ENCODE results near the gene NOP9.
A peak's percentile ranks its signal among the peaks of the same experiment; 100 is the strongest.

Gene NOP9

DNA sequence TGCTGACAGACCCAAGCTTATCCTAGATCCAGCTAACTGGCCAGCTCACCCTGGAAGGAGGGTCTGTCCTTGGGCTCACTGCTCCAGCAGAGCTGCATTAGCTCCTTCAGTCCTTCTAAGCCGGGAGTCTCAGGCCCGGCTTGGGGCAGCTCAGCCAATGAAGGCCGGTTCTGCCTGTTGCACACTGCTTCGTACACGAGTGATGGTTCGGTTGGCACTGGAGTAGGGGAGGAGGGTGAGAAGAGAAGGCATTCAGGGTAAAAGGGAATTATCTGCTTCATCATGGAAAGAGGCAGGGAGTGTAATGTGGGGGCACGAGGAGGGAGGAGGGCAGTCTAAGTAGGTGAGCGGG, 38.1 kb downstream of the NOP9 start:
- Histone ChIP-seq H3K79me2 (ENCODE audit: insufficient read depth, low read length) (no peaks in the 10 kb centered on the region), H3K36me3 (ENCODE audit: insufficient read depth, low read length) (peaks cover 19% of the 10 kb centered on the region; the same call in 1 of the 2 replicates), H3F3A (ENCODE audit: insufficient read depth, low read length) (no peaks in the 10 kb centered on the region), H3K4me3 (ENCODE audit: low read depth, low read length, poor library complexity, severe bottlenecking) (no peak overlapping the region), H3K9ac (ENCODE audit: low read length) (no peak overlapping the region), H3K9me2 (ENCODE audit: low read depth, low read length) (no peaks in the 10 kb centered on the region), H3K9me3 (ENCODE audit: low read length) (no peaks in the 10 kb centered on the region), H3K27me3 (ENCODE audit: insufficient read depth, low read length) (no peaks in the 10 kb centered on the region), H3K4me1 (ENCODE audit: insufficient read depth, low read length, severe bottlenecking) (peaks cover 29% of the 10 kb centered on the region), H3K27ac (ENCODE audit: low read depth, low read length, poor library complexity, severe bottlenecking) (no peak overlapping the region), H3K4me2 (ENCODE audit: low read length) (no peak overlapping the region), H4K20me1 (ENCODE audit: insufficient read depth, low read length) (no peaks in the 10 kb centered on the region), H2AFZ (ENCODE audit: low read length) (no peak overlapping the region)
- TF ChIP-seq EZH2 (IDR thresholded peaks at IDR 0.05; ENCODE audit: borderline replicate concordance, low read length): no peak
- TF ChIP-seq, protein P1, sequence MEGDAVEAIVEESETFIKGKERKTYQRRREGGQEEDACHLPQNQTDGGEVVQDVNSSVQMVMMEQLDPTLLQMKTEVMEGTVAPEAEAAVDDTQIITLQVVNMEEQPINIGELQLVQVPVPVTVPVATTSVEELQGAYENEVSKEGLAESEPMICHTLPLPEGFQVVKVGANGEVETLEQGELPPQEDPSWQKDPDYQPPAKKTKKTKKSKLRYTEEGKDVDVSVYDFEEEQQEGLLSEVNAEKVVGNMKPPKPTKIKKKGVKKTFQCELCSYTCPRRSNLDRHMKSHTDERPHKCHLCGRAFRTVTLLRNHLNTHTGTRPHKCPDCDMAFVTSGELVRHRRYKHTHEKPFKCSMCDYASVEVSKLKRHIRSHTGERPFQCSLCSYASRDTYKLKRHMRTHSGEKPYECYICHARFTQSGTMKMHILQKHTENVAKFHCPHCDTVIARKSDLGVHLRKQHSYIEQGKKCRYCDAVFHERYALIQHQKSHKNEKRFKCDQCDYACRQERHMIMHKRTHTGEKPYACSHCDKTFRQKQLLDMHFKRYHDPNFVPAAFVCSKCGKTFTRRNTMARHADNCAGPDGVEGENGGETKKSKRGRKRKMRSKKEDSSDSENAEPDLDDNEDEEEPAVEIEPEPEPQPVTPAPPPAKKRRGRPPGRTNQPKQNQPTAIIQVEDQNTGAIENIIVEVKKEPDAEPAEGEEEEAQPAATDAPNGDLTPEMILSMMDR (IDR thresholded peaks at IDR 0.05; ENCODE audit: low read length): no peak

- Histone ChIP-seq H3K27ac (ENCODE audit: low read depth, low read length, poor library complexity, severe bottlenecking) (no peak overlapping the region), H3K4me2 (ENCODE audit: low read length) (peak overlapping the region; percentile 70), H3K9me3 (ENCODE audit: low read length) (no peaks in the 10 kb centered on the region), H3F3A (ENCODE audit: insufficient read depth, low read length) (no peaks in the 10 kb centered on the region), H3K79me2 (ENCODE audit: insufficient read depth, low read length) (no peaks in the 10 kb centered on the region), H3K36me3 (ENCODE audit: insufficient read depth, low read length) (peaks cover 19% of the 10 kb centered on the region; the same call in 1 of the 2 replicates), H3K27me3 (ENCODE audit: insufficient read depth, low read length) (no peaks in the 10 kb centered on the region), H2AFZ (ENCODE audit: low read length) (no peak overlapping the region), H4K20me1 (ENCODE audit: insufficient read depth, low read length) (no peaks in the 10 kb centered on the region), H3K4me3 (ENCODE audit: low read depth, low read length, poor library complexity, severe bottlenecking) (peak overlapping the region; percentile 65), H3K9me2 (ENCODE audit: low read depth, low read length) (no peaks in the 10 kb centered on the region), H3K4me1 (ENCODE audit: insufficient read depth, low read length, severe bottlenecking) (peaks cover 21% of the 10 kb centered on the region), H3K9ac (ENCODE audit: low read length) (no peak overlapping the region; the same call in 1 of the 2 replicates)
- TF ChIP-seq EZH2 (IDR thresholded peaks at IDR 0.05; ENCODE audit: borderline replicate concordance, low read length): no peak
- TF ChIP-seq, protein P1 (IDR thresholded peaks at IDR 0.05; ENCODE audit: low read length): no peak
Observed at GRCh38 chr14:24338843-24339242, 39.2 kb downstream of the NOP9 start.

DNA sequence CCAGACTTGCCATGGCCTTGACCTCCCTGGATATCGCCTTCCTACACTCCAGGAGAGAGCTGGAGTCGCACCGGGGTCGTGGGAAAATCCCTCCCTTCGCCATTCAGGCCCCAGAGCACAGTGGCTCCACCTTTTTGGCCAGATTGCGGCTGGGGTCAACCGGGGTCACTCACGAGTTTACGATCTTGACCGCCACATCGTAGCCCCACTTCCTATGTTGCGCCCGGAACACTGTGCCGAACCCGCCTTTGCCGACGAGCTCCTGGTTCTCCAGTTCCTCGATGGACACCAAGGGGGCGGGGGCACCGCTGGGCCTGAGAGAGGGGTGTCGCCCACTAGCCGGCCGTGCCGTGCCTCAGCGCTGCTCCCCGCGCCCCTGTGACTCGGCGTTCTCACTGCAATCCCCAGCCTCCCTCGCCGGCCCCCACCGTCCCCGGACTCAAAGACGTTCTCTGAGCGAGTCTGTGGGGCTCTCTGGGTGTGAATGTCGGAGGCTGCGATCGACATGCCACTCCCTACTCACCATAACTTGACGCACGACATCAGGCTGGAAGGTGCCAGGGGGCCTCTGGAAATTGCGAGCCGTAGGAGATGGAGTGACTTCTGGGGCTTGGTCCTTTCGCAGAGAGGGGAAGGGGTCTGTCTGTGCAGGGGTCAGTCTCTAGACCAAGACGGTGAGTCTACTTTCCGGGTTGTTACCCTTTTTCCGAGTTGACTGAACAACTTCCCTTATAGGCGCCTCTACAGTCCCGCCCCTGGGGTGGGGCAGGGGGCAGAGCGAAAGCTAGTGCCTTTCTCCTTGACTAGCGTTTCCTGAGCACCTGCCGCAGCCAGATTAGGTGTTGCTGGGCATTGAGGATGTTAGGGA, 39.9 kb downstream of the NOP9 start, which contains the start of gene RIPK3:
Gene RIPK3 (minus strand): TSS at position 708 of the 868 bp plus-strand sequence. CDS start 165 bp downstream, at position 543.
- H2AFZ ChIP-seq (ENCODE audit: low read length): peak within 1 kb of the TSS; percentile 60; the same call in 1 of the 2 replicates
- no peaks in the 10 kb centered on the region for H3K79me2 ChIP-seq (ENCODE audit: insufficient read depth, low read length)
- peak within 1 kb of the TSS; percentile 65 for H3K9ac ChIP-seq (ENCODE audit: low read length)
- H3K9me3 ChIP-seq (ENCODE audit: low read length): no peaks in the 10 kb centered on the region
- H3F3A ChIP-seq (ENCODE audit: insufficient read depth, low read length): no peaks in the 10 kb centered on the region
- peak within 1 kb of the TSS; percentile 65 for H3K4me3 ChIP-seq (ENCODE audit: low read depth, low read length, poor library complexity, severe bottlenecking)
- H4K20me1 ChIP-seq (ENCODE audit: insufficient read depth, low read length): no peaks in the 10 kb centered on the region
- peaks cover 19% of the 10 kb centered on the region; the same call in 1 of the 2 replicates for H3K36me3 ChIP-seq (ENCODE audit: insufficient read depth, low read length)
- H3K27ac ChIP-seq (ENCODE audit: low read depth, low read length, poor library complexity, severe bottlenecking): no peak within 1 kb of the TSS
- H3K9me2 ChIP-seq (ENCODE audit: low read depth, low read length): no peaks in the 10 kb centered on the region
- H3K27me3 ChIP-seq (ENCODE audit: insufficient read depth, low read length): no peaks in the 10 kb centered on the region
- TF ChIP-seq, protein P1 (IDR thresholded peaks at IDR 0.05; ENCODE audit: low read length): no peak
- no peak for TF ChIP-seq EZH2 (IDR thresholded peaks at IDR 0.05; ENCODE audit: borderline replicate concordance, low read length)
- H3K4me1 ChIP-seq (ENCODE audit: insufficient read depth, low read length, severe bottlenecking): peaks cover 15% of the 10 kb centered on the region
- peak within 1 kb of the TSS; percentile 70 for H3K4me2 ChIP-seq (ENCODE audit: low read length)
